HG02759 (cell line): ENCODE data around the gene AXDND1.
"Not testable (repeated sequence)": the region's sequence is repeated elsewhere in the genome, so short reads cannot be mapped to it uniquely, and the experiment has no call there.

ENCODE experiments used
- ATAC-seq: cut with Tn5 transposase; IDR thresholded peaks from one replicate; pipeline ENCODE4 v1.9.1; 2021; ENCODE audit warnings: mild to moderate bottlenecking, moderate library complexity; ENCODE audit not compliant: unreplicated experiment

AXDND1 gene

GRCh38 chr1:179365342-179366092 lies at the start of gene AXDND1:
TSS of gene AXDND1 (plus strand) at chr1:179365971. CDS start at chr1:179366510, 539 bp downstream.
- peak; percentile 98 for ATAC-seq

GRCh38 chr1:179318491-179318890 lies 47.3 kb upstream of the AXDND1 start:
- no peak for ATAC-seq

GRCh38 chr1:179321533-179322216 lies 44.1 kb upstream of the AXDND1 start:
- ATAC-seq, result no peak

- no peak for ATAC-seq
Observed at GRCh38 chr1:179322557-179322956, 43.2 kb upstream of the AXDND1 start.

- ATAC-seq, result no peak
Observed at GRCh38 chr1:179323436-179323835, 42.3 kb upstream of the AXDND1 start.

- ATAC-seq, result no peak
Observed at GRCh38 chr1:179325836-179326235, 39.9 kb upstream of the AXDND1 start.

- no peak for ATAC-seq
Observed at GRCh38 chr1:179326746-179327145, 39.0 kb upstream of the AXDND1 start.

GRCh38 chr1:179327196-179327595 lies 38.6 kb upstream of the AXDND1 start:
- ATAC-seq, result no peak

- ATAC-seq, result no peak
Observed at GRCh38 chr1:179327679-179328078, 38.1 kb upstream of the AXDND1 start.

GRCh38 chr1:179329862-179330261 lies 35.9 kb upstream of the AXDND1 start:
- ATAC-seq, result no peak

- ATAC-seq, result no peak
Observed at GRCh38 chr1:179334440-179334839, 31.3 kb upstream of the AXDND1 start.

GRCh38 chr1:179337288-179337687 lies 28.5 kb upstream of the AXDND1 start:
- no peak for ATAC-seq

GRCh38 chr1:179337942-179338560 lies 27.7 kb upstream of the AXDND1 start:
- no peak for ATAC-seq

GRCh38 chr1:179340918-179341317 lies 24.9 kb upstream of the AXDND1 start:
- no peak for ATAC-seq

- ATAC-seq, result no peak
Observed at GRCh38 chr1:179341943-179342547, 23.7 kb upstream of the AXDND1 start.

GRCh38 chr1:179342740-179343404 lies 22.9 kb upstream of the AXDND1 start:
- ATAC-seq, result no peak

- no peak for ATAC-seq
Observed at GRCh38 chr1:179351281-179351680, 14.5 kb upstream of the AXDND1 start.

- ATAC-seq, result no peak
Observed at GRCh38 chr1:179352236-179352635, 13.5 kb upstream of the AXDND1 start.

GRCh38 chr1:179353546-179353945 lies 12.2 kb upstream of the AXDND1 start:
- no peak for ATAC-seq

- not testable (repeated sequence) for ATAC-seq
Observed at GRCh38 chr1:179361631-179362030, 4.1 kb upstream of the AXDND1 start.
